ENCODE results near the gene FPGT. TPM values are rescaled to one million over a fixed set of nuclear protein-coding genes. Genes with fewer than 3 reads are reported as not detected.

Gene FPGT
- total RNA-seq (2016; rRNA removed; fragmentation: Illumina TruSeq; extraction: Trizol) (9.8 and 16.2 TPM in 2 replicates), polyA plus RNA-seq (2011; rRNA removed) (3.5 and 4.3 TPM in 2 replicates), polyA minus RNA-seq (2011; rRNA and poly(A)+ RNA removed; ENCODE audit: low replicate concordance) (1.2 and 2.8 TPM in 2 replicates), Bru-seq, nascent RNA (percentile 57 among the genes with signal in this experiment), BruChase-seq, experiment 1, labeled RNA remaining after a 6-hour chase (percentile 63 among the genes with signal in this experiment), BruChase-seq, experiment 2, labeled RNA remaining after a 2-hour chase (percentile 64 among the genes with signal in this experiment)
- 0.61 and 1.2 TPM in 2 replicates for total RNA-seq (2016; cell fraction: cytosol; rRNA removed; fragmentation: Illumina TruSeq; extraction: Trizol; ENCODE audit: low read depth)
- total RNA-seq (2016; cell fraction: insoluble cytoplasmic fraction; rRNA removed; fragmentation: Illumina TruSeq; extraction: Trizol): 12.2 and 20.6 TPM in 2 replicates
- total RNA-seq (2016; cell fraction: membrane; rRNA removed; fragmentation: Illumina TruSeq; extraction: Trizol): 3.8 and 4.5 TPM in 2 replicates
- total RNA-seq (2016; cell fraction: nucleus; rRNA removed; fragmentation: Illumina TruSeq; extraction: Trizol): 12.9 and 16.3 TPM in 2 replicates
- 0.97 and 1.9 TPM in 2 replicates for polyA plus RNA-seq (2011; cell fraction: cytosol; rRNA removed)
- 3.5 and 5.1 TPM in 2 replicates for polyA plus RNA-seq (2011; cell fraction: nucleus; rRNA removed)
- polyA plus RNA-seq (2012): 3.7 TPM in 2 replicates
- 0.66 and 1.00 TPM in 2 replicates for polyA plus RNA-seq (2016; cell fraction: cytosol; fragmentation: Illumina TruSeq; extraction: Trizol; ENCODE audit: low read depth)
- polyA plus RNA-seq (2016; cell fraction: insoluble cytoplasmic fraction; fragmentation: Illumina TruSeq; extraction: Trizol; ENCODE audit: low read depth): 9.3 and 9.9 TPM in 2 replicates
- 1.7 and 1.9 TPM in 2 replicates for polyA plus RNA-seq (2016; cell fraction: membrane; fragmentation: Illumina TruSeq; extraction: Trizol; ENCODE audit: low read depth)
- polyA plus RNA-seq (2016; cell fraction: nucleus; fragmentation: Illumina TruSeq; extraction: Trizol; ENCODE audit: insufficient read depth, low read depth): 7.8 and 8.0 TPM in 2 replicates
- polyA minus RNA-seq (2011; cell fraction: cytosol; rRNA and poly(A)+ RNA removed): 3.2 and 3.3 TPM in 2 replicates
- 21.6 and 24.9 TPM in 2 replicates for polyA minus RNA-seq (2011; cell fraction: nucleus; rRNA and poly(A)+ RNA removed)
- long read RNA-seq, experiment 1, partial matches to known transcripts: 0 of 8 reads
- long read RNA-seq, experiment 1, other reads (novel, unspliced or antisense): 1 of 8 reads
- long read RNA-seq, experiment 2: 0 reads

- intact Hi-C loops (cut with micrococcal nuclease; ENCODE audit: unreplicated experiment): loop anchor here (5.0 kb wide), 1 partner anchor 534 kb away; the partner anchor contains the start of genes CRYZ and TYW3
- ATAC-seq: peak; percentile 97
- no peak for TF ChIP-seq ZBTB26 (CRISPR knock-in tag; IDR thresholded peaks at IDR 0.05; ENCODE audit: borderline replicate concordance)
- no peak for TF ChIP-seq RELA (CRISPR knock-in tag; IDR thresholded peaks at IDR 0.05)
- TF ChIP-seq ZNF441 (CRISPR knock-in tag; IDR thresholded peaks at IDR 0.05; ENCODE audit: borderline replicate concordance): peak; percentile 52; the same call in 1 of the 2 replicates
- TF ChIP-seq MTA1 (CRISPR knock-in tag; IDR thresholded peaks at IDR 0.05; ENCODE audit: borderline replicate concordance): no peak
- TF ChIP-seq NR2F6 (IDR thresholded peaks at IDR 0.05): no peak
- TF ChIP-seq NR2F6 (CRISPR knock-in tag; IDR thresholded peaks at IDR 0.05): no peak
- no peak for TF ChIP-seq ZNF614 (CRISPR knock-in tag; IDR thresholded peaks at IDR 0.05; ENCODE audit: borderline replicate concordance)
- TF ChIP-seq ELF4 (CRISPR knock-in tag; IDR thresholded peaks at IDR 0.05; ENCODE audit: borderline replicate concordance): no peak
- TF ChIP-seq JARID2 (CRISPR knock-in tag; IDR thresholded peaks at IDR 0.05; ENCODE audit: insufficient replicate concordance): peak; percentile 36
- no peak for TF ChIP-seq REXO4 (CRISPR knock-in tag; IDR thresholded peaks at IDR 0.05; ENCODE audit: borderline replicate concordance)
- TF ChIP-seq KAT2B (IDR thresholded peaks at IDR 0.05; ENCODE audit: borderline replicate concordance, low read depth, low read length): no peak
Measured at GRCh38 chr1:74197657-74198552, at the start of gene FPGT, which contains the start of gene LRRIQ3. Gene FPGT, plus strand, starts transcription at chr1:74198242. Its CDS starts 37 bp downstream, at chr1:74198279. Gene LRRIQ3, minus strand, starts transcription at chr1:74198176. Its CDS starts 14,492 bp downstream, at chr1:74183684.

More at GRCh38 chr1:74197657-74198552, at the start of gene FPGT, which contains the start of gene LRRIQ3:
- WGBS (ENCODE audit: low lambda C conversion rate): 2% methylated on average over 22 of the region's 41 CpGs
- H3K9me3 ChIP-seq (ENCODE audit: low read length): no peaks in the 10 kb centered on the region
- peak within 1 kb of the TSS; percentile 96 for H2AFZ ChIP-seq (ENCODE audit: low read length)
- peaks cover 15% of the 10 kb centered on the region for H3K4me1 ChIP-seq (ENCODE audit: insufficient read depth, low read length)
- in situ Hi-C loops (cut with HindIII; ENCODE audit: extremely low pct_ligation_motif_present, low pct_unique_long_range_greater_than_20kb): no loop called here
- peak; percentile 88 for DNase-seq (ENCODE audit: low spot score)
- peak within 1 kb of the TSS; percentile 55 to 85 (median 81) for H3K4me3 ChIP-seq (replicated peaks in 1 of 3; ENCODE audit: insufficient read depth in 1 of 3, low read depth in 2 of 3, low read length in 3 of 3)
- H3K36me3 ChIP-seq (replicated peaks in 1 of 2; ENCODE audit: control insufficient read depth in 1 of 2, insufficient read depth in 2 of 2, low read length in 2 of 2): no peaks in the 10 kb centered on the region; a peak in 1 of 5 replicates
- H4K20me1 ChIP-seq (ENCODE audit: insufficient read depth, low read length): no peaks in the 10 kb centered on the region
- peak within 1 kb of the TSS; percentile 83 for H3K9ac ChIP-seq (ENCODE audit: insufficient read depth, low read depth, low read length)
- peak within 1 kb of the TSS; percentile 73 for H3K27ac ChIP-seq (ENCODE audit: extremely low read length, insufficient read depth, low read length)
- H3K79me2 ChIP-seq (ENCODE audit: insufficient read depth, low read length): no peaks in the 10 kb centered on the region
- POLR2A ChIA-PET: interaction anchor here (1.4 kb wide), 1 partner anchor 17 kb away, joined by 3 read pairs; no protein-coding TSS in a partner anchor
- peak; percentile 36 for FAIRE-seq
- TSS peak; percentile 61 for BruUV-seq (replicated peaks)
- peak within 1 kb of the TSS; percentile 75 for H3K4me2 ChIP-seq (ENCODE audit: low read depth, low read length)
- CTCF ChIA-PET (ENCODE audit: low intra/inter-chr PET ratio, low total read pairs): no interaction called here
- no peaks in the 10 kb centered on the region for H3K27me3 ChIP-seq (ENCODE audit: control insufficient read depth in 1 of 2, insufficient read depth in 2 of 2, low read length in 2 of 2)
